K562 (cell line): Measurements from ENCODE around the gene C1orf56. TPM values are rescaled to one million over a fixed set of nuclear protein-coding genes. Genes with fewer than 3 reads are reported as not detected.
A peak's percentile ranks its signal among the peaks of the same experiment; 100 is the strongest.

Source experiments
- CBX3 ChIP-seq, 2 experiments: IDR thresholded peaks; 1 replicate in 1 of 2; 2 replicates in 1 of 2; pipeline ENCODE4 v1.6.1; 2012; ENCODE audit warnings: inconsistent platforms in 2 of 2, low read length in 2 of 2, borderline replicate concordance in 1 of 2, control low read depth in 1 of 2
- CSDE1 ChIP-seq, 2 experiments: fragments of 450-650 bp; IDR thresholded peaks; 2 replicates each; pipeline ENCODE4 v1.6.1; 2016; ENCODE audit warnings: mild to moderate bottlenecking in 1 of 2
- DPF2 ChIP-seq: fragments of 450-650 bp; IDR thresholded peaks from 2 replicates; pipeline ENCODE4 v1.6.1; 2016
- EGR1 ChIP-seq: fragments of 450-650 bp; conservative IDR thresholded peaks from 2 replicates; pipeline ENCODE4 v1.6.1; 2017; ENCODE audit warnings: mild to moderate bottlenecking
- ELF1 ChIP-seq: fragments of 200-800 bp; sonication (Bioruptor generic); IDR thresholded peaks from 2 replicates; pipeline ENCODE4 v1.6.1; 2016; ENCODE audit warnings: missing genetic modification characterization, missing compliant biosample characterization
- FOXA3 ChIP-seq, 2 experiments: fragments of 450-650 bp in 1 of 2; sonication (generic) in 1 of 2; formaldehyde crosslinking; IDR thresholded peaks in 1 of 2; conservative IDR thresholded peaks in 1 of 2; 2 replicates each; pipeline versions ENCODE4 v1.4.0 to v1.8.0; 2020 to 2022; ENCODE audit warnings: mild to moderate bottlenecking in 2 of 2, missing genetic modification reagents in 1 of 2
- FOXJ3 ChIP-seq: sonication (generic); formaldehyde crosslinking; IDR thresholded peaks from 2 replicates; pipeline ENCODE4 v1.4.0; 2020; ENCODE audit warnings: mild to moderate bottlenecking, missing genetic modification reagents
- GTF2A2 ChIP-seq: IDR thresholded peaks from 2 replicates; pipeline ENCODE4 v1.6.1; 2016; ENCODE audit warnings: mild to moderate bottlenecking, missing genetic modification characterization, missing compliant biosample characterization
- KLF10 ChIP-seq: fragments of 250-450 bp; sonication (Bioruptor Pico); IDR thresholded peaks from 2 replicates; pipeline ENCODE4 v1.6.1; 2021; ENCODE audit warnings: matching md5 sums
- MLX ChIP-seq, 2 experiments: fragments of 450-650 bp in 1 of 2; sonication (generic) in 1 of 2; formaldehyde crosslinking; conservative IDR thresholded peaks; 2 replicates each; pipeline versions ENCODE4 v1.4.0 to v1.8.1; 2020 to 2022; ENCODE audit warnings: mild to moderate bottlenecking in 1 of 2, missing genetic modification reagents in 1 of 2
- NCOA2 ChIP-seq, 2 experiments: fragments of 450-650 bp; IDR thresholded peaks; 2 replicates each; pipeline ENCODE4 v1.6.1; 2018; ENCODE audit warnings: mild to moderate bottlenecking in 2 of 2, moderate library complexity in 1 of 2; ENCODE audit not compliant: partially characterized antibody in 2 of 2
- NFIX ChIP-seq: fragments of 250-450 bp; sonication (Bioruptor Pico); IDR thresholded peaks from 2 replicates; pipeline ENCODE4 v1.4.0; 2020; ENCODE audit warnings: low read depth, mild to moderate bottlenecking, moderate library complexity
- NR2C2 ChIP-seq, 2 experiments: fragments of 200-800 bp in 1 of 2; sonication (Bioruptor generic) in 1 of 2; sonication (generic) in 1 of 2; formaldehyde crosslinking in 1 of 2; IDR thresholded peaks; 2 replicates each; pipeline versions ENCODE4 v1.6.1 to v1.8.0; 2016 to 2022; ENCODE audit warnings: mild to moderate bottlenecking in 1 of 2, missing compliant biosample characterization in 1 of 2, missing genetic modification characterization in 1 of 2, missing genetic modification reagents in 1 of 2
- POLR2H ChIP-seq: IDR thresholded peaks from 2 replicates; pipeline ENCODE4 v1.6.1; 2016; ENCODE audit warnings: missing genetic modification characterization, low read depth, mild to moderate bottlenecking, control low read depth, missing compliant biosample characterization, moderate library complexity
- PURB ChIP-seq: sonication (generic); formaldehyde crosslinking; IDR thresholded peaks from 2 replicates; pipeline ENCODE4 v1.9.0; 2021; ENCODE audit warnings: low read depth, mild to moderate bottlenecking, missing genetic modification reagents
- RBM22 ChIP-seq: fragments of 200-400 bp; formaldehyde crosslinking; IDR thresholded peaks from 2 replicates; pipeline ENCODE4 v1.6.1; 2018; ENCODE audit warnings: low read length, low read depth; ENCODE audit not compliant: poor library complexity, severe bottlenecking
- SMARCA5 ChIP-seq: fragments of 450-650 bp; IDR thresholded peaks from 2 replicates; pipeline ENCODE4 v1.6.1; 2016
- TAF15 ChIP-seq: fragments of 200-400 bp; formaldehyde crosslinking; IDR thresholded peaks from 2 replicates; pipeline ENCODE4 v1.6.1; 2017; ENCODE audit warnings: mild to moderate bottlenecking, low read depth, low read length, moderate library complexity
- TARDBP ChIP-seq: fragments of 450-650 bp; IDR thresholded peaks from 2 replicates; pipeline ENCODE4 v1.6.1; 2016
- TEAD4 ChIP-seq, 2 experiments: sonication (generic) in 1 of 2; formaldehyde crosslinking in 1 of 2; IDR thresholded peaks; 2 replicates each; pipeline versions ENCODE4 v1.6.1 to v1.8.0; 2012 to 2022; ENCODE audit warnings: borderline replicate concordance in 1 of 2, inconsistent platforms in 1 of 2, low read length in 1 of 2, mild to moderate bottlenecking in 1 of 2, missing genetic modification reagents in 1 of 2
- XRCC5 ChIP-seq: fragments of 200-400 bp; formaldehyde crosslinking; IDR thresholded peaks from 2 replicates; pipeline ENCODE4 v1.6.1; 2017; ENCODE audit warnings: low read depth, mild to moderate bottlenecking, low read length
- ZNF174 ChIP-seq: fragments of 250-450 bp; sonication (Bioruptor Pico); IDR thresholded peaks from 2 replicates; pipeline ENCODE4 v1.4.0; 2020; ENCODE audit warnings: mild to moderate bottlenecking
- ZNF644 ChIP-seq: fragments of 200-800 bp; sonication (Bioruptor generic); IDR thresholded peaks from 2 replicates; pipeline ENCODE4 v1.6.1; 2016; ENCODE audit warnings: low read depth, missing genetic modification characterization, missing compliant biosample characterization
- polyA plus RNA-seq, 8 experiments: library from polyadenylated mRNA; depleted of rRNA in 4 of 8; stranded (reverse) in 5 of 8; unstranded in 3 of 8; fragments of >200 nt; fragmentation: Nextera tagmentation in 2 of 8; fragmentation: Illumina TruSeq in 1 of 8; extraction: Ambion mirVana in 2 of 8; extraction: Trizol in 1 of 8; gene quantifications; 2 replicates each; pipeline versions ENCODE4 v1.2.1 to v1.2.3, GENCODE V29; 2011 to 2014; ENCODE audit warnings: inconsistent platforms in 1 of 8, missing spikeins in 1 of 8
- total RNA-seq, 7 experiments: library from RNA; depleted of rRNA in 6 of 7; stranded (reverse); fragments of >200 nt in 6 of 7; fragmentation: Illumina TruSeq in 2 of 7; extraction: Trizol in 2 of 7; gene quantifications; 2 replicates each; pipeline versions ENCODE4 v1.2.1 to v1.2.3, GENCODE V29; 2011 to 2021; ENCODE audit warnings: low replicate concordance in 1 of 7
- TF ChIP-seq, protein P1 (sequence below): sonication (generic); formaldehyde crosslinking; IDR thresholded peaks from 2 replicates; pipeline ENCODE4 v1.8.0; 2022; ENCODE audit warnings: mild to moderate bottlenecking, missing genetic modification reagents, borderline replicate concordance
- TF ChIP-seq, protein P2 (sequence below): sonication (generic); formaldehyde crosslinking; IDR thresholded peaks from 2 replicates; pipeline ENCODE4 v1.8.0; 2022; ENCODE audit warnings: mild to moderate bottlenecking, missing genetic modification reagents

The C1orf56 gene
- total and polyA plus RNA-seq, 9 of the 15 experiments (the other 6 are each of a cell fraction or from before 2014, with no cell fraction given), result 0.18 to 15.7 (median 1.1) TPM

GRCh38 chr1:151059109-151060006 lies 11.8 kb downstream of the C1orf56 start, which contains the start of gene CDC42SE1 (continued):
- no peak for TF ChIP-seq NCOA2 (IDR thresholded peaks at IDR 0.05; ENCODE audit: partially characterized antibody in 2 of 2)
- peak; percentile 91 for TF ChIP-seq EGR1
- no peak for TF ChIP-seq POLR2H (tag)
- no peak for TF ChIP-seq CBX3 (IDR thresholded peaks at IDR 0.05; ENCODE audit: borderline replicate concordance in 1 of 2, low read length in 2 of 2)
- no peak for TF ChIP-seq ZNF174 (CRISPR knock-in tag)
- no peak for TF ChIP-seq CSDE1 (IDR thresholded peaks at IDR 0.05)
- TF ChIP-seq NFIX (CRISPR knock-in tag), result no peak
- TF ChIP-seq, protein P1, sequence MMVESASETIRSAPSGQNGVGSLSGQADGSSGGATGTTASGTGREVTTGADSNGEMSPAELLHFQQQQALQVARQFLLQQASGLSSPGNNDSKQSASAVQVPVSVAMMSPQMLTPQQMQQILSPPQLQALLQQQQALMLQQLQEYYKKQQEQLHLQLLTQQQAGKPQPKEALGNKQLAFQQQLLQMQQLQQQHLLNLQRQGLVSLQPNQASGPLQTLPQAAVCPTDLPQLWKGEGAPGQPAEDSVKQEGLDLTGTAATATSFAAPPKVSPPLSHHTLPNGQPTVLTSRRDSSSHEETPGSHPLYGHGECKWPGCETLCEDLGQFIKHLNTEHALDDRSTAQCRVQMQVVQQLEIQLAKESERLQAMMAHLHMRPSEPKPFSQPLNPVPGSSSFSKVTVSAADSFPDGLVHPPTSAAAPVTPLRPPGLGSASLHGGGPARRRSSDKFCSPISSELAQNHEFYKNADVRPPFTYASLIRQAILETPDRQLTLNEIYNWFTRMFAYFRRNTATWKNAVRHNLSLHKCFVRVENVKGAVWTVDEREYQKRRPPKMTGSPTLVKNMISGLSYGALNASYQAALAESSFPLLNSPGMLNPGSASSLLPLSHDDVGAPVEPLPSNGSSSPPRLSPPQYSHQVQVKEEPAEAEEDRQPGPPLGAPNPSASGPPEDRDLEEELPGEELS (CRISPR knock-in tag), result 0 out of 2 replicates have a peak, but pooled peaks have one; percentile 47
- TF ChIP-seq KLF10 (CRISPR knock-in tag), result no peak
- TF ChIP-seq RBM22, result peak; percentile 45
- TF ChIP-seq XRCC5, result peak; percentile 70; the same call in 1 of the 2 replicates
- TF ChIP-seq ZNF644 (tag), result no peak
- TF ChIP-seq SMARCA5, result no peak
- TF ChIP-seq TEAD4 (IDR thresholded peaks at IDR 0.05; ENCODE audit: low read length), result no peak
- TF ChIP-seq TEAD4 (CRISPR knock-in tag; IDR thresholded peaks at IDR 0.05; ENCODE audit: borderline replicate concordance), result no peak
- no peak for TF ChIP-seq GTF2A2
- no peak for TF ChIP-seq PURB (CRISPR knock-in tag)
- TF ChIP-seq NR2C2 (CRISPR knock-in tag; IDR thresholded peaks at IDR 0.05), result peak; percentile 62
- no peak for TF ChIP-seq NR2C2 (tag; IDR thresholded peaks at IDR 0.05)
- TF ChIP-seq, protein P2, sequence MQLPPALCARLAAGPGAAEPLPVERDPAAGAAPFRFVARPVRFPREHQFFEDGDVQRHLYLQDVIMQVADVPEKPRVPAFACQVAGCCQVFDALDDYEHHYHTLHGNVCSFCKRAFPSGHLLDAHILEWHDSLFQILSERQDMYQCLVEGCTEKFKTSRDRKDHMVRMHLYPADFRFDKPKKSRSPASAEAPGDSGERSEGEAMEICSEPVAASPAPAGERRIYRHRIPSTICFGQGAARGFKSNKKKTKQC (CRISPR knock-in tag), result 0 out of 2 replicates have a peak, but pooled peaks have one; percentile 65
- TF ChIP-seq TARDBP, result no peak; the same call in 1 of the 2 replicates
- TF ChIP-seq FOXJ3, result no peak
- TF ChIP-seq TAF15, result no peak
- peak; percentile 83 for TF ChIP-seq ELF1 (tag)
- TF ChIP-seq DPF2, result peak; percentile 61; the same call in 1 of the 2 replicates
- TF ChIP-seq MLX (CRISPR knock-in tag; conservative IDR thresholded peaks at IDR 0.05), result 0 out of 4 replicates have a peak, but pooled peaks of 1 of the 2 experiments have one; percentile 56
- no peak for TF ChIP-seq FOXA3 (CRISPR knock-in tag; conservative IDR thresholded peaks at IDR 0.05 in 1 of 2, IDR thresholded peaks at IDR 0.05 in 1 of 2)
